WTC11 (cell line): ENCODE data around the gene EFHD2. TPM values are rescaled to one million over a fixed set of nuclear protein-coding genes. Genes with fewer than 3 reads are reported as not detected.
A peak's percentile ranks its signal among the peaks of the same experiment; 100 is the strongest.

ENCODE experiments used
- ATAC-seq: fragments of 200-7000 bp; cut with Tn5 transposase; 2 replicates; pipeline ENCODE4 v1.10.0; 2021; ENCODE audit warnings: mild to moderate bottlenecking, moderate library complexity
- CTCF ChIA-PET: fragments of 300-600 bp; sonication (Branson Sonifier 250); formaldehyde crosslinking; loops from one replicate; lab custom pipeline; 2021; ENCODE audit warnings: antibody characterized with exemption; lab: Charles Lee
- POLR2A ChIA-PET: fragments of 350-600 bp; sonication (Branson Sonifier 250); formaldehyde crosslinking; loops from one replicate; lab custom pipeline; 2021; ENCODE audit warnings: antibody characterized with exemption; lab: Charles Lee
- DNase-seq: peaks from one replicate; pipeline ENCODE4 v3.0.0; 2021; ENCODE audit warnings: low spot score
- H3K27ac Mint-ChIP-seq: 2 replicates; pipeline ENCODE4 v1.8.0; 2021; ENCODE audit warnings: mixed read lengths
- H3K27me3 Mint-ChIP-seq: 2 replicates; pipeline ENCODE4 v1.8.0; 2021; ENCODE audit warnings: low read depth, mild to moderate bottlenecking, moderate library complexity, mixed read lengths
- H3K36me3 Mint-ChIP-seq: 2 replicates; pipeline ENCODE4 v1.8.0; 2021; ENCODE audit warnings: mixed read lengths
- H3K4me1 Mint-ChIP-seq: 2 replicates; pipeline ENCODE4 v1.8.0; 2022; ENCODE audit warnings: mixed read lengths
- H3K4me3 Mint-ChIP-seq: 2 replicates; pipeline ENCODE4 v1.8.0; 2021; ENCODE audit warnings: mild to moderate bottlenecking, moderate library complexity, mixed read lengths
- H3K9me3 Mint-ChIP-seq: 2 replicates; pipeline ENCODE4 v1.8.0; 2021; ENCODE audit warnings: mixed read lengths
- AFF4 ChIP-seq: sonication (generic); formaldehyde crosslinking; IDR thresholded peaks from 2 replicates; pipeline ENCODE4 v1.8.1; 2023; ENCODE audit warnings: mild to moderate bottlenecking, missing genetic modification reagents, borderline replicate concordance
- AR ChIP-seq: fragments of 250-450 bp; sonication (Bioruptor Pico); IDR thresholded peaks from 2 replicates; pipeline ENCODE4 v1.9.0; 2021; ENCODE audit warnings: mild to moderate bottlenecking
- CBFB ChIP-seq: sonication (generic); formaldehyde crosslinking; IDR thresholded peaks from 2 replicates; pipeline ENCODE4 v1.8.1; 2022; ENCODE audit warnings: mild to moderate bottlenecking, low read depth, missing genetic modification reagents
- ELF4 ChIP-seq: sonication (generic); formaldehyde crosslinking; IDR thresholded peaks from 2 replicates; pipeline ENCODE4 v1.8.1; 2022; ENCODE audit warnings: low read depth, mild to moderate bottlenecking, moderate library complexity, missing genetic modification reagents
- FOXJ3 ChIP-seq: sonication (generic); formaldehyde crosslinking; IDR thresholded peaks from 2 replicates; pipeline ENCODE4 v1.9.0; 2021; ENCODE audit warnings: missing genetic modification reagents, mild to moderate bottlenecking, borderline replicate concordance
- FOXP1 ChIP-seq: sonication (generic); formaldehyde crosslinking; IDR thresholded peaks from 2 replicates; pipeline ENCODE4 v1.8.0; 2022; ENCODE audit warnings: missing genetic modification reagents, mild to moderate bottlenecking, moderate library complexity, borderline replicate concordance
- GABPB1 ChIP-seq: sonication (generic); formaldehyde crosslinking; IDR thresholded peaks from 2 replicates; pipeline ENCODE4 v1.8.1; 2023; ENCODE audit warnings: mild to moderate bottlenecking, missing genetic modification reagents
- HMGA2 ChIP-seq: fragments of 250-450 bp; sonication (Bioruptor Pico); IDR thresholded peaks from 2 replicates; pipeline ENCODE4 v1.4.0; 2021; ENCODE audit warnings: mild to moderate bottlenecking, moderate library complexity
- HMGXB4 ChIP-seq: sonication (generic); formaldehyde crosslinking; IDR thresholded peaks from 2 replicates; pipeline ENCODE4 v1.8.1; 2023; ENCODE audit warnings: mild to moderate bottlenecking, moderate library complexity, missing genetic modification reagents
- MYBL2 ChIP-seq: sonication (generic); formaldehyde crosslinking; IDR thresholded peaks from 2 replicates; pipeline ENCODE4 v1.8.1; 2023; ENCODE audit warnings: mild to moderate bottlenecking, moderate library complexity, missing genetic modification reagents
- NR3C1 ChIP-seq: sonication (generic); formaldehyde crosslinking; conservative IDR thresholded peaks from 2 replicates; pipeline ENCODE4 v1.8.1; 2023; ENCODE audit warnings: low read depth, mild to moderate bottlenecking, missing genetic modification reagents
- SOX15 ChIP-seq: fragments of 250-450 bp; sonication (Bioruptor Pico); IDR thresholded peaks from 2 replicates; pipeline ENCODE4 v1.9.0; 2021; ENCODE audit warnings: mild to moderate bottlenecking
- SP1 ChIP-seq: sonication (generic); formaldehyde crosslinking; conservative IDR thresholded peaks from 2 replicates; pipeline ENCODE4 v1.8.1; 2022; ENCODE audit warnings: missing genetic modification reagents
- TEAD4 ChIP-seq: sonication (generic); formaldehyde crosslinking; IDR thresholded peaks from 2 replicates; pipeline ENCODE4 v1.8.0; 2022; ENCODE audit warnings: mild to moderate bottlenecking, missing genetic modification reagents
- TP53 ChIP-seq: sonication (generic); formaldehyde crosslinking; IDR thresholded peaks from 2 replicates; pipeline ENCODE4 v1.8.1; 2023; ENCODE audit warnings: mild to moderate bottlenecking, missing genetic modification reagents
- ZNF396 ChIP-seq: fragments of 250-450 bp; sonication (Bioruptor Pico); IDR thresholded peaks from 2 replicates; pipeline ENCODE4 v1.8.0; 2021; ENCODE audit warnings: mild to moderate bottlenecking, moderate library complexity, borderline replicate concordance
- ZNF512 ChIP-seq: sonication (generic); formaldehyde crosslinking; IDR thresholded peaks from 2 replicates; pipeline ENCODE4 v1.8.1; 2022; ENCODE audit warnings: missing genetic modification reagents, borderline replicate concordance
- ZSCAN18 ChIP-seq: fragments of 250-450 bp; sonication (Bioruptor Pico); IDR thresholded peaks from 2 replicates; pipeline ENCODE4 v2.1.2; 2022; ENCODE audit warnings: mild to moderate bottlenecking, moderate library complexity
- total RNA-seq: library from RNA; stranded (reverse); gene quantifications from 3 replicates; pipeline ENCODE4 v1.2.3, GENCODE V29; 2021
- TF ChIP-seq, protein P1 (sequence below): sonication (generic); formaldehyde crosslinking; IDR thresholded peaks from 2 replicates; pipeline ENCODE4 v1.8.0; 2022; ENCODE audit warnings: mild to moderate bottlenecking, missing genetic modification reagents
- TF ChIP-seq, protein P2 (sequence below): sonication (generic); formaldehyde crosslinking; IDR thresholded peaks from 2 replicates; pipeline ENCODE4 v1.8.1; 2023; ENCODE audit warnings: mild to moderate bottlenecking, missing genetic modification reagents

Gene EFHD2
- total RNA-seq, 1 experiment from 2014 or later = 23.8 TPM

GRCh38 chr1:15410223-15410883, 665 bp downstream of the EFHD2 start:
- TF ChIP-seq NR3C1 (CRISPR knock-in tag) (no peak), AFF4 (no peak), FOXJ3 (no peak), ZSCAN18 (no peak), ZNF512 (CRISPR knock-in tag) (no peak), ZNF396 (CRISPR knock-in tag) (no peak), AR (CRISPR knock-in tag) (no peak), GABPB1 (CRISPR knock-in tag) (no peak), HMGA2 (CRISPR knock-in tag) (no peak), MYBL2 (no peak), SP1 (no peak), TP53 (CRISPR knock-in tag) (no peak), SOX15 (CRISPR knock-in tag) (no peak), CBFB (CRISPR knock-in tag) (no peak), TEAD4 (no peak), FOXP1 (CRISPR knock-in tag) (no peak), HMGXB4 (CRISPR knock-in tag) (no peak), ELF4 (CRISPR knock-in tag) (no peak)
- TF ChIP-seq, protein P1, sequence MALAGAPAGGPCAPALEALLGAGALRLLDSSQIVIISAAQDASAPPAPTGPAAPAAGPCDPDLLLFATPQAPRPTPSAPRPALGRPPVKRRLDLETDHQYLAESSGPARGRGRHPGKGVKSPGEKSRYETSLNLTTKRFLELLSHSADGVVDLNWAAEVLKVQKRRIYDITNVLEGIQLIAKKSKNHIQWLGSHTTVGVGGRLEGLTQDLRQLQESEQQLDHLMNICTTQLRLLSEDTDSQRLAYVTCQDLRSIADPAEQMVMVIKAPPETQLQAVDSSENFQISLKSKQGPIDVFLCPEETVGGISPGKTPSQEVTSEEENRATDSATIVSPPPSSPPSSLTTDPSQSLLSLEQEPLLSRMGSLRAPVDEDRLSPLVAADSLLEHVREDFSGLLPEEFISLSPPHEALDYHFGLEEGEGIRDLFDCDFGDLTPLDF (CRISPR knock-in tag) = no peak
- TF ChIP-seq, protein P2, sequence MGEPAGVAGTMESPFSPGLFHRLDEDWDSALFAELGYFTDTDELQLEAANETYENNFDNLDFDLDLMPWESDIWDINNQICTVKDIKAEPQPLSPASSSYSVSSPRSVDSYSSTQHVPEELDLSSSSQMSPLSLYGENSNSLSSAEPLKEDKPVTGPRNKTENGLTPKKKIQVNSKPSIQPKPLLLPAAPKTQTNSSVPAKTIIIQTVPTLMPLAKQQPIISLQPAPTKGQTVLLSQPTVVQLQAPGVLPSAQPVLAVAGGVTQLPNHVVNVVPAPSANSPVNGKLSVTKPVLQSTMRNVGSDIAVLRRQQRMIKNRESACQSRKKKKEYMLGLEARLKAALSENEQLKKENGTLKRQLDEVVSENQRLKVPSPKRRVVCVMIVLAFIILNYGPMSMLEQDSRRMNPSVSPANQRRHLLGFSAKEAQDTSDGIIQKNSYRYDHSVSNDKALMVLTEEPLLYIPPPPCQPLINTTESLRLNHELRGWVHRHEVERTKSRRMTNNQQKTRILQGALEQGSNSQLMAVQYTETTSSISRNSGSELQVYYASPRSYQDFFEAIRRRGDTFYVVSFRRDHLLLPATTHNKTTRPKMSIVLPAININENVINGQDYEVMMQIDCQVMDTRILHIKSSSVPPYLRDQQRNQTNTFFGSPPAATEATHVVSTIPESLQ (CRISPR knock-in tag) = no peak
- no peak for ATAC-seq
- ChIA-PET CTCF (interaction anchor here (0.6 to 1.3 kb wide), 6 partner anchors 11 to 93 kb away, joined by 3 to 21 read pairs (median 4); no protein-coding TSS in a partner anchor), POLR2A (no interaction called here)
- DNase-seq = no peak
- Mint-ChIP-seq H3K9me3 (no peaks in the 10 kb centered on the region), H3K27me3 (peaks cover 47% of the 10 kb centered on the region), H3K4me3 (peak overlapping the region; percentile 80), H3K36me3 (no peaks in the 10 kb centered on the region), H3K4me1 (peaks cover 24% of the 10 kb centered on the region), H3K27ac (no peak overlapping the region)
